ENCODE results near the gene DYNLT3.

DNA sequence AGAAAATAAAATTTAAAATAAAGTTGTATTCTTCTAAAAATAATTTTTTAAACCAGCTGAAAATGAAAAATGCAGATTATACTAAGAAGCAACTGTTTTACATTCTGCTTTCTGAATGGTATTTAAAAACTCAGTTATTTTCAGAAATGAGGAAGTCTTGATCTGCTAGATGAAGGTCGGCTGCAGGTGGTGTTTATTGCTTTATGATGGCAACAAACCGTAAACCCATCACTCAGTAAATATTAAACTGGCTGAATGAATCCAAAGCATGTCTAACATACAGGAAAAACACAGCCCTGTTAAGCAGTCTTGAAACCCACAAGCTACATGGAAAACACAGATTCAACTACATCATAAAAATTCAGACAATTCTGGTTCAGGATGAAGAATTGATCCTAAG, 29.3 kb downstream of the DYNLT3 start:
- TF ChIP-seq, protein P1, sequence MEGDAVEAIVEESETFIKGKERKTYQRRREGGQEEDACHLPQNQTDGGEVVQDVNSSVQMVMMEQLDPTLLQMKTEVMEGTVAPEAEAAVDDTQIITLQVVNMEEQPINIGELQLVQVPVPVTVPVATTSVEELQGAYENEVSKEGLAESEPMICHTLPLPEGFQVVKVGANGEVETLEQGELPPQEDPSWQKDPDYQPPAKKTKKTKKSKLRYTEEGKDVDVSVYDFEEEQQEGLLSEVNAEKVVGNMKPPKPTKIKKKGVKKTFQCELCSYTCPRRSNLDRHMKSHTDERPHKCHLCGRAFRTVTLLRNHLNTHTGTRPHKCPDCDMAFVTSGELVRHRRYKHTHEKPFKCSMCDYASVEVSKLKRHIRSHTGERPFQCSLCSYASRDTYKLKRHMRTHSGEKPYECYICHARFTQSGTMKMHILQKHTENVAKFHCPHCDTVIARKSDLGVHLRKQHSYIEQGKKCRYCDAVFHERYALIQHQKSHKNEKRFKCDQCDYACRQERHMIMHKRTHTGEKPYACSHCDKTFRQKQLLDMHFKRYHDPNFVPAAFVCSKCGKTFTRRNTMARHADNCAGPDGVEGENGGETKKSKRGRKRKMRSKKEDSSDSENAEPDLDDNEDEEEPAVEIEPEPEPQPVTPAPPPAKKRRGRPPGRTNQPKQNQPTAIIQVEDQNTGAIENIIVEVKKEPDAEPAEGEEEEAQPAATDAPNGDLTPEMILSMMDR (IDR thresholded peaks at IDR 0.05) = no peak
- no peak for TF ChIP-seq POLR2A (IDR thresholded peaks at IDR 0.05)

Measured in right lobe of liver (tissue), 4 donors.